A549 (cell line): ENCODE data around the gene INPP4B.

ENCODE experiments used
- ATOH8 ChIP-seq: fragments of 250-450 bp; sonication (Bioruptor Pico); IDR thresholded peaks from 2 replicates; pipeline ENCODE4 v1.5.0; 2020; ENCODE audit warnings: low read depth, mild to moderate bottlenecking, moderate library complexity
- BHLHE40 ChIP-seq: IDR thresholded peaks from 2 replicates; pipeline ENCODE4 v1.6.1; 2012; ENCODE audit warnings: low read depth, low read length, inconsistent platforms
- CEBPB ChIP-seq, 2 experiments: fragments of >200 bp in 1 of 2; sonication (Bioruptor Twin) in 1 of 2; formaldehyde crosslinking in 1 of 2; IDR thresholded peaks; 2 replicates each; pipeline ENCODE4 v1.6.1; 2012 to 2016
- CHD2 ChIP-seq: fragments of 150-350 bp; IDR thresholded peaks from 2 replicates; pipeline ENCODE4 v1.6.1; 2014; ENCODE audit warnings: low read length; ENCODE audit not compliant: partially characterized antibody
- CTCF ChIP-seq: fragments of >200 bp; sonication (Bioruptor Twin); formaldehyde crosslinking; IDR thresholded peaks from 3 replicates; pipeline ENCODE4 v1.5.1; 2016
- EHMT2 ChIP-seq: fragments of 200-600 bp; sonication (generic); IDR thresholded peaks from 2 replicates; pipeline ENCODE4 v1.6.1; 2016; ENCODE audit warnings: antibody characterized with exemption, low read depth, mild to moderate bottlenecking, moderate library complexity
- ELK1 ChIP-seq: fragments of 150-350 bp; IDR thresholded peaks from 2 replicates; pipeline ENCODE4 v1.6.1; 2014; ENCODE audit warnings: low read depth, mild to moderate bottlenecking, low read length
- HMGXB4 ChIP-seq: fragments of 250-450 bp; sonication (Bioruptor Pico); IDR thresholded peaks from 2 replicates; pipeline ENCODE4 v1.5.0; 2021; ENCODE audit warnings: mild to moderate bottlenecking, moderate library complexity, borderline replicate concordance
- MAX ChIP-seq: IDR thresholded peaks from 2 replicates; pipeline ENCODE4 v1.6.1; 2012
- POLR2A ChIP-seq: IDR thresholded peaks from 2 replicates; pipeline ENCODE4 v1.6.1; 2012; ENCODE audit warnings: mild to moderate bottlenecking, low read length
- REST ChIP-seq: fragments of 200-600 bp; sonication (generic); IDR thresholded peaks from 2 replicates; pipeline ENCODE4 v1.6.1; 2016; ENCODE audit warnings: antibody characterized with exemption, mild to moderate bottlenecking, moderate library complexity
- RNF2 ChIP-seq: fragments of 200-600 bp; sonication (generic); IDR thresholded peaks from 2 replicates; pipeline ENCODE4 v1.6.1; 2016; ENCODE audit warnings: low read depth, mild to moderate bottlenecking, antibody characterized with exemption, moderate library complexity, borderline replicate concordance

GRCh38 chr4:142098900-142099545, 747.1 kb downstream of the INPP4B start:
- TF ChIP-seq EHMT2 = no peak
- no peak for TF ChIP-seq CTCF
- TF ChIP-seq HMGXB4 (CRISPR knock-in tag) = no peak
- no peak for TF ChIP-seq ELK1
- no peak for TF ChIP-seq CEBPB (IDR thresholded peaks at IDR 0.05)
- no peak for TF ChIP-seq RNF2
- no peak for TF ChIP-seq CHD2
- TF ChIP-seq ATOH8 (CRISPR knock-in tag) = no peak
- TF ChIP-seq POLR2A = no peak
- TF ChIP-seq BHLHE40 = no peak
- TF ChIP-seq REST = no peak
- TF ChIP-seq MAX = no peak
